HL-60 (cell line): Measurements from ENCODE around the gene IFFO2.

Experiments
- GABPA ChIP-seq: IDR thresholded peaks from 2 replicates; pipeline ENCODE4 v1.6.1; 2012; ENCODE audit warnings: low read depth
- POLR2AphosphoS5 ChIP-seq: IDR thresholded peaks from 2 replicates; pipeline ENCODE4 v1.6.1; 2012; ENCODE audit warnings: low read depth
- SPI1 ChIP-seq: IDR thresholded peaks from 2 replicates; pipeline ENCODE4 v1.6.1; 2012; ENCODE audit warnings: low read depth, mild to moderate bottlenecking, borderline replicate concordance
- TF ChIP-seq, protein P1 (sequence below): IDR thresholded peaks from one replicate; pipeline ENCODE4 v1.5.1; 2011; ENCODE audit warnings: low read length, control low read depth, inconsistent platforms; ENCODE audit not compliant: insufficient read depth
- TF ChIP-seq, protein P2 (sequence below): IDR thresholded peaks from 2 replicates; pipeline ENCODE4 v1.6.1; 2012; ENCODE audit warnings: low read depth; ENCODE audit not compliant: insufficient replicate concordance

DNA sequence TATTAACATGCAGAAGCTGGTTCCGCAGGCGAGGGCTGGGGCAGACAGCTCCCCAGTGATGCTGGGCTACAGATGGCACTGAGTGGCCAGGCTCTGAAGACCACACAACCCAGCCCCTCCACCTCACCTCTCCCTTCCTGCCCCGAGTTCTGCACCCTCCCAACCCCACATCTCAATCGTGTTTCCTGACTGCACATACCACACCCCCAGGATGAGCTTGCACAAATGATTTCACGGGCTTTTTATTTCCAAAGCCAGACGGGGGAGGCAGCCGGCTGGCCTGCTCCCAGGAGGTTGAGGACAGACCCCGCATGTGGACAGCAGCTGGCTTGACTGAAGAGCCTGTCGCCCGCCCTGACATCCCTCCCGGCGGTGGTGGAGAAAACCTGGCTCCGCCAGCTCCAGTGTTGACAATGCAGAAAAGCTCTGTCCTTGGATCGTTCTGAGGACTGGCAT lies 32.7 kb downstream of the IFFO2 start:
- TF ChIP-seq, protein P1, sequence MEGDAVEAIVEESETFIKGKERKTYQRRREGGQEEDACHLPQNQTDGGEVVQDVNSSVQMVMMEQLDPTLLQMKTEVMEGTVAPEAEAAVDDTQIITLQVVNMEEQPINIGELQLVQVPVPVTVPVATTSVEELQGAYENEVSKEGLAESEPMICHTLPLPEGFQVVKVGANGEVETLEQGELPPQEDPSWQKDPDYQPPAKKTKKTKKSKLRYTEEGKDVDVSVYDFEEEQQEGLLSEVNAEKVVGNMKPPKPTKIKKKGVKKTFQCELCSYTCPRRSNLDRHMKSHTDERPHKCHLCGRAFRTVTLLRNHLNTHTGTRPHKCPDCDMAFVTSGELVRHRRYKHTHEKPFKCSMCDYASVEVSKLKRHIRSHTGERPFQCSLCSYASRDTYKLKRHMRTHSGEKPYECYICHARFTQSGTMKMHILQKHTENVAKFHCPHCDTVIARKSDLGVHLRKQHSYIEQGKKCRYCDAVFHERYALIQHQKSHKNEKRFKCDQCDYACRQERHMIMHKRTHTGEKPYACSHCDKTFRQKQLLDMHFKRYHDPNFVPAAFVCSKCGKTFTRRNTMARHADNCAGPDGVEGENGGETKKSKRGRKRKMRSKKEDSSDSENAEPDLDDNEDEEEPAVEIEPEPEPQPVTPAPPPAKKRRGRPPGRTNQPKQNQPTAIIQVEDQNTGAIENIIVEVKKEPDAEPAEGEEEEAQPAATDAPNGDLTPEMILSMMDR, result no peak
- TF ChIP-seq POLR2AphosphoS5, result no peak
- no peak for TF ChIP-seq SPI1
- TF ChIP-seq, protein P2, sequence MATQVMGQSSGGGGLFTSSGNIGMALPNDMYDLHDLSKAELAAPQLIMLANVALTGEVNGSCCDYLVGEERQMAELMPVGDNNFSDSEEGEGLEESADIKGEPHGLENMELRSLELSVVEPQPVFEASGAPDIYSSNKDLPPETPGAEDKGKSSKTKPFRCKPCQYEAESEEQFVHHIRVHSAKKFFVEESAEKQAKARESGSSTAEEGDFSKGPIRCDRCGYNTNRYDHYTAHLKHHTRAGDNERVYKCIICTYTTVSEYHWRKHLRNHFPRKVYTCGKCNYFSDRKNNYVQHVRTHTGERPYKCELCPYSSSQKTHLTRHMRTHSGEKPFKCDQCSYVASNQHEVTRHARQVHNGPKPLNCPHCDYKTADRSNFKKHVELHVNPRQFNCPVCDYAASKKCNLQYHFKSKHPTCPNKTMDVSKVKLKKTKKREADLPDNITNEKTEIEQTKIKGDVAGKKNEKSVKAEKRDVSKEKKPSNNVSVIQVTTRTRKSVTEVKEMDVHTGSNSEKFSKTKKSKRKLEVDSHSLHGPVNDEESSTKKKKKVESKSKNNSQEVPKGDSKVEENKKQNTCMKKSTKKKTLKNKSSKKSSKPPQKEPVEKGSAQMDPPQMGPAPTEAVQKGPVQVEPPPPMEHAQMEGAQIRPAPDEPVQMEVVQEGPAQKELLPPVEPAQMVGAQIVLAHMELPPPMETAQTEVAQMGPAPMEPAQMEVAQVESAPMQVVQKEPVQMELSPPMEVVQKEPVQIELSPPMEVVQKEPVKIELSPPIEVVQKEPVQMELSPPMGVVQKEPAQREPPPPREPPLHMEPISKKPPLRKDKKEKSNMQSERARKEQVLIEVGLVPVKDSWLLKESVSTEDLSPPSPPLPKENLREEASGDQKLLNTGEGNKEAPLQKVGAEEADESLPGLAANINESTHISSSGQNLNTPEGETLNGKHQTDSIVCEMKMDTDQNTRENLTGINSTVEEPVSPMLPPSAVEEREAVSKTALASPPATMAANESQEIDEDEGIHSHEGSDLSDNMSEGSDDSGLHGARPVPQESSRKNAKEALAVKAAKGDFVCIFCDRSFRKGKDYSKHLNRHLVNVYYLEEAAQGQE, result no peak
- no peak for TF ChIP-seq GABPA
